ENCODE measurements around the gene CDH4.
"Not testable (repeated sequence)": the region's sequence is repeated elsewhere in the genome, so short reads cannot be mapped to it uniquely, and the experiment has no call there.

CDH4 gene

DNA sequence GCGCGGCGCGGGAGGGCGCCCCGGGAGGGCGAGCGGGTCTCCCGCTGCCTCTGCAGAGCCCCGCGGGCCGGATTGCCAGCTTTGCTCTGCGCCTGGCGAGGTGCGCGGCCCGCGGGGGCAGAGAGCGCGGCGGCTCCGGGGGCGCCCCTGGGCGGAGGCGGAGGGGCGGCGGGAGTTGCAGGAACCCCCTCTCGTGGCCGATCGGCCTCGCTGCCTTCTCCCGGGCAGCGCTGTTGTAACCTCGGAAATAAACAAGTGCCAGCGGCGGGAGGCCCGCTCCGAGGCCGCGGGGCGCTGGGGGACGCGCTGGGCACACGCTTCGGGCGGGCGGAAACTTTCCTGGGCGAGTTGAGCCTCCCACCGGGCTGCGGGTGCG, 1.2 kb downstream of the CDH4 start:
- no peak for DNase-seq (ENCODE audit: insufficient read length, low spot score)
- no peak for FAIRE-seq

DNA sequence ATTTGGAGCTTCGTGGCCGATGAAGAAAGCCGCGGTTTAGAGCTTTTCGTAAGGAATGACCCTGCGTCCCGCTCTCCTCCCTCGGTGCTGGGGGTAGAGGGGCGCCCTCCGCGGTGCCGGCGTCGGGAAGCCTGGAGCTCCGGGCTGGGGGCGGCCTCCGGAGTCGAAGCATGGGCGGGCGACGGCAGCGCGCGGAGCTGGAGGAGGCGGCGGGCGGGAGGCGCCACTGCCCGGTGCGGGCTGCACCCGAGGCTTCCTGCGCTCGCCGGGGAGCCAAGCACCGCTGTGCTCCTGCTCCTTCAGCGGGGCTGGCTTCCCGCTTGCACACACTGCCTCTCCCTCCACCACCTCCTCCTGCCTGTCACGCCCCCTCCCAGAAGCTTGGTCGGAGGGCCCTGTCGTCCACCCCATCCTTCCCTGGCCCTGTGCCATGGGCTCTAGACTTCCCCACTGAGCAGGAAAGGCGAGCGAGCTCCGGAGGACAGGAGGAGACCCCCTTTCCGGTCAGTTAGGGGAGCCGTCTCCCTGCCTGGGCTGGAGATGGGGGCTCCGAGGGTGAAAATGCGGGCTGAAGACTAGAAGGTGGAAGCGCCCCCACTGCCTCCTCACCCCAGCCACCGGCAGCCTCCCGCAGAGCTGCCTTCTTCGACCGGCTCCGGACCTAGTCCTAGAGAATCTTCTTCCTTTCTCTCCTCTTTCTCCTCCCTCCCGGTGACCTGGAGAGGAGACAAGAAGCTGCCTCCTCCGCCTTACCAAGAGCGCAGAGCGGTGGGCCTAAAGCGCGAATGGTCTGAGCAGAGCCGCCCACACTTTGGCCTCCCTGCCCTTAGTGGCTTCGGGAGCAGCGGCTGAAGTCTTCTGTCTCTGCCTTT, 1.8 kb downstream of the CDH4 start:
- FAIRE-seq, result no peak
- DNase-seq (ENCODE audit: insufficient read length, low spot score), result no peak

DNA sequence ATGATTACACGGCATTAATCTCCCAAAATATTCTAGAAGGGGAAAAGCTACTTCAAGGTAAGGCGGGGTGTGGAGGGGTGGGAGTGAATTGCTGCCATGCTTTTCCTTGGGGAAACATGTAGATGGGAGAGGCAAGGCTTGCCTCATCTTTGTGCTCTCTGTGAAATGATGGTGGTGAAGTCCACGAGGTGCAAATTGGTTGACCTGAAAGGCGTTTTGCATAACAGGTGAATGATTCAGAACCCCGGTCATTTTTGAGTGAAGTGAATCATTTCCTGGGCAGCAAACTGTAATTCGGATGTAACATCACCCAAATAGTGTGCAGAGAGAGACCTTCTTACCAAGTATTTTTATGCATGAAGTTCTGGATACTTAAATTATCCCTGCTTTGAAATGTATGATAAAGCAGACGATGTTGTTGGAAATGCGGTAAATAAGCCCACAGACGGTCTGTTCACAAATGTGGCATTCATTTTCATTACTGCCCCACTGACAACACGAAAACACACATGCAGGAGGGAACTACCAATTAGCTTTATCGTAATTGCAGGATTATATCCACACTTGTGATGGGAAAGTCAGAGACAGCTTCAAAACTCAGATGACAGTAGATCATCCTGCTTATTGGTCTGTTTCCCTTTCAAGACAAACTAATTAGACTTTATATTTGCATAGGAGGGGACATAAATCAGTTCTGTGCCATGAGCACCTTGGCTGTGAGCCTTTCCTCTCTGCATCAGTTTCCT, 3.0 kb downstream of the CDH4 start:
- no peak for FAIRE-seq
- no peak for DNase-seq (ENCODE audit: insufficient read length, low spot score)

DNA sequence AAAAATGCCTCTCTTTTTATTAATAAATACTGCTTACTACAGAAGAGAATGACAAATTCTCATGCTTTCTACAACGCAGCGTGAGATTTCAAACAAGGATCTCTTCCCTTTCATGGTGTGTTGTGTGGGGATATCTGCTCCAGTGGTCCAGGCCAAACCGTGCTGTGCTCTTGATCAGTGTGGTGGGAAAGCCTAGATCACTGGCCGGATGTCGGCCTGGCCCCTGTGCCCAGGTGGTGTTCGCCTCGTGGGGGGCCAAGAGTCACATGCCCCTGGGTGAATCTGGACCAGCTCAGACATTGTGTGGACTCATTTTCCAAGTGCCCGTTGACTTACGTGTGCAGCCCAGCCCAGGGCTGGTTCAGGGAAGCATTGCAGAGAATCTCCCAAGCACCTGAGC, 4.3 kb downstream of the CDH4 start:
- DNase-seq (ENCODE audit: insufficient read length, low spot score), result no peak
- FAIRE-seq, result no peak

DNA sequence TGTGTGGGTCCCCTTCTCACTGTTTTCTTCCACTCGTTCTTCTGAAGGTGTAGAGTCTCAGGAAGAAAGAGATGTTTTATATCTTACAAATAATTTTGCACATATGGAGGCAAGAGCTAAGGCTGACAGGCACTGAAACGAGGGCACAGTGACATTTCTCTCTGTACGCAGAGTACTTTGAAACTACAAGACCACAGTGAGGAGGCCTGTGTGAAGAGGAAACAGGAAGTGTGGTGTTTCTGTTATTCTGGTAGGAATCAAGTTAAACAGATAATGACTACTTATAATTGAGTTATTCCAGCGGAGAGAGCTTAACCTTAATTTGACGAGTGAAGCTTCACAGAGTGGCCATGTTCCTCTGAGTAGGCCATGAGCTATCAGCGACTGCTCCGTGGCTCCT, 4.8 kb downstream of the CDH4 start:
- no peak for DNase-seq (ENCODE audit: insufficient read length, low spot score)
- FAIRE-seq, result no peak

DNA sequence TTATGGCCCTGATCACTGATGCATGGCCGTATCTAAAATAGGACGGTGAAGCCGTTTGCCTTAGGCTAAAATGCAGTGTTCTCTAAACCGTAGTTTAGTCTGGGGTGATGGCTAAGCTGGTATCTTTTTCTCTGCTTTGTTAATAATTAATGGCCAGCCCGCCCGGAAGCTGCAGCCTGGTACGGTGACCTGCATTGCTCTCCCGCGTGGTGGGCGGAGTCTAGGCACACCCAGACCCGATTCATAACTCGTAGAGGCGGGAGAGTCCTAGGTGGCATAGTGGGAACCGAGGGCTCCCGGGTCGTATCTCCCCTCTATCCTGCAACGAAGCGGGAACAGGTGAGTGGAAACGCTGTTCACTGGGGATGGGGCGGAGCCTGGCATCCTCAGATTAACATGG, 5.5 kb downstream of the CDH4 start:
- no peak for DNase-seq (ENCODE audit: insufficient read length, low spot score)
- no peak for FAIRE-seq

DNA sequence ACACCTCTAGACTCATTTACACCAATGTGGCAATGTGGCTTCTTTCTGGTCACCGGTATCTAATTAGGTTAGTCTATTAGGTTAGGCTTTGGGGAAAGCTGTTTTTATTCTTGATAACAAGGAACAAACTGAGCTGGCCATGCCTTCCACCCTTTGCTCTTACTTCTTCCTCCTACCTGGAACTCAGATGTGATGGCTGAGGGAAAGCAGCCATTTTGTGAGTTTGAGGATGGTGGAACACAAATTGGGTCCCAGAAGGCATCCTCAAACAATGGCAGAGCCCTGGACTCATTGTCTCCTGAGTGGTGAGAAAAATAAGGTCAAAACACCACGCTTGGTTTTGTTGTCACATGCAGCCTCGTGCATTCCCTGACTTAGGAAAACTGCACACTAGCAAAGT, 7.7 kb downstream of the CDH4 start:
- DNase-seq (ENCODE audit: insufficient read length, low spot score) (no peak), FAIRE-seq (no peak)

DNA sequence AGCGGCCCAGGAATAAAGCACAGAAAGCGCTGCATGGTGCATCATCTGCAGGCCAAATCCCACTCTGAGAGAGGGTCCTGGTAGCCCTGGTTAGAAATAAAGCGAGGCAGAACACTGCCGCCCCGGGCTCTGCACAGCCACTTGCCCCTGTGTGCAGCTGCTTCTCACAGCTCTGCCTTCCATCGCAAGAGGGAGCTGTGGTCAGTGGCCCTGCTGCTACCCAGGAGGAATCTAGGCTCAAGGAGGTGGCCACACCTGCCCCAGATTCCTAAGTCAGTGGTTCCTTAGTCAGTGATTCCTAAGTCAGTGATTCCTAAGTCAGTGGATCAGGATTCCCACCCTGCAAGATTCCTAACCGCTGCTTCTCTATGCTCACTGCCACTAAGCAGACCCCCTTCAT, 8.8 kb downstream of the CDH4 start:
- FAIRE-seq, result no peak
- no peak for DNase-seq (ENCODE audit: insufficient read length, low spot score)

DNA sequence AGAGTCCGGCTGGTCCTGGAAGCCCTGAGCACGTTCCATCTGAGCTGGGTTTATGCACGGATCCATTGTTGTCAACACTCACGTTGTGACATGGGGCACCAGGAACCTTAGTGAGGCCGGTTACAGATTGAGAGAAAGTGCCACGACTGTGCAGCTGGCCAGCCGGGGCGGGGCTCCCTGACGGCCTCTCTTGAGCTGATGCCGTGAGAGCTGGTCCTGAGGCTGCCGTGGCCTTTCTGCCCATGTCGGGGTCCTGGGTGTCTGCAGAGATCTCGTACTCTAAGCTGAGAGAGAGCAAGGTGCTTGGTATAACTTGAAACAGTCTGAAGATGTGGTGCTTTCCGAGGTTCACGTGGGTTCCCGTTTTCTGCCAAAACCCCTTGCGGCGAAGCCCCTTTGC, 10.0 kb downstream of the CDH4 start:
- no peak for DNase-seq (ENCODE audit: insufficient read length, low spot score)
- no peak for FAIRE-seq

DNA sequence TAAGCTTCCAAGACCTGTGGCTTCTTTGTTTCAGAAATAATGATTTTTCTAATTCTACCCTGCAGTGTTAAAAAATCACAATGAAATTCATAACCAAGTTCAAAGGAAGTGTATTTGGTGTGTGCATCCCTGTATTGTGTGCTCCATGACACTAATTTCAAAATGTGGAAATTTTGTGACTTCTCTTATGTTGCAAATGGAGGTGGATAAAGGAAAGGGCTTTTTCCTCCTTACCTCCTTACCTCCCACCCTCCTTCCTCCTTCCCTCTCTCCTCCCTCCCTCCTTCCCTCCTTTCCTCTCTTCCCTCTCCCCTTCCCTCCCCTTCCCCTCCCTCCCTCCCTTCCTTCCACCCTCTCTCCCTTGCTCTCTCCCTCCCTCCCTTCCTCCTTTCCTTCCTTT, 10.5 kb downstream of the CDH4 start:
- no peak for DNase-seq (ENCODE audit: insufficient read length, low spot score)
- FAIRE-seq, result no peak

DNA sequence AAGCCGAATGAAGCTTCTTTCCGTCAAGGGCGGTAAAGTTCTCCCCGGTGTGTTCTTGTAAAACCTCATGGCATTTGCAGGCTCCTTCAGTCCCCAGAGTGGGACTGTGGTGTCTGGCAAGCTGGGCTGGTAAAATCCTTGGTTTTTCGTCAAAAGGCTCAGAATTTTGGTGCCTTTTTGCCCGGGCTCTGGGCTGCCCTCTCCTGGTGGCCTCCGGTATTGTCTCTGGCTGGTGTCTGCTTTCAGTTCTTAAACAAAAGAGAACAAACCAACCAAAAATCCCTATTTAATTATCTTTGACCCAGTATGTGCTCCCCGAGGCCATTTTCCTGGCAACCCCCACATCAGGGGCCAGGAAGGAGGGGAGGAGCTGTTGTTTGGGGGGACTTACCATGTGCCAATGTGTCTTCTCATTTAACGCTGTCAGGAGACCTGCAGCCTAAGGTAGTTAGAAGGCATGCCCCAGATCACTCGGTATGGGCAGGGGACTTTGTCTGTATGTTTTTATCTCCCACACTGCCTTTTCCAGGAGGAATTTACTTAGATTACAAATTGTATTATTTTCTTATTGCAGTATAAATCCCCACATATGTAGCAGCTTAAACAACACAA, 11.1 kb downstream of the CDH4 start:
- FAIRE-seq (no peak), DNase-seq (ENCODE audit: insufficient read length, low spot score) (no peak)

DNA sequence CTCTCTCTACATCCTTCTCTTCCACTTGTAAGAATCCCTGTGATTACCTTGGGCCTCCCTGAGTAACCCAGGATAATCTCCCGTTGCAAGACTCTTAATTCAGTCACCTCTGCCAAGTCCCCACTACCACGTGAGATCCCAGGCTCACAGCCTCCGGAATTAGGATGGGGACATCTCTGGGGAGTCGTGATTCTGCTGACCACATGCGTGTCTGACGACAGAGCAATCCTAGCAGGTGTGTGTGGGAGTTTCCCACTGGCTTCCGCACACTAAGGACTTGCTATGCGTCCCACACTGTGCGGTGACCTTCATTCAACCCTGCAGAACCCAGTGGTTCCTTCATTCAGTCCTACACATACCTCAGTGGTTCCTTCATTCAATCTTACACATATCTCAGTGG, 11.9 kb downstream of the CDH4 start:
- FAIRE-seq (no peak), DNase-seq (ENCODE audit: insufficient read length, low spot score) (no peak)

DNA sequence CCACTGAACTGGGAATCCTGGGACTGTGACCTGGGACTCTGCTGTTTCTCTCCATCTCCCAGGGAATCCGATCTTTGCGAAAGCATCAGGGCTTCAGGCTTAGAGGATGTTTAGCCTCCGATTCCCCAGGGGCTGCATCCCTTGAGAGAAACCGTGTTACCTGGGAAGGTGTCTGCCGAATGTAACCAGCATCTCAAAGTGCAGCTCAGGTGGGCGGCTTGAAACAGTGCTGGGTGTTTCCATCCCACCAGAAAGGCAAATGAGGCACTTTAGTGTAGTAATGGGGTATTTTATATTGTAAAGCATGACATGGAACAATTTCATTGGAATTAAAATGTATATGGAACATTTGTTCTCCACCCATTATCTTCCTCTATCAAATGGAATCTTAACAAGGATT, 15.2 kb downstream of the CDH4 start:
- DNase-seq (ENCODE audit: insufficient read length, low spot score) (no peak), FAIRE-seq (no peak)

DNA sequence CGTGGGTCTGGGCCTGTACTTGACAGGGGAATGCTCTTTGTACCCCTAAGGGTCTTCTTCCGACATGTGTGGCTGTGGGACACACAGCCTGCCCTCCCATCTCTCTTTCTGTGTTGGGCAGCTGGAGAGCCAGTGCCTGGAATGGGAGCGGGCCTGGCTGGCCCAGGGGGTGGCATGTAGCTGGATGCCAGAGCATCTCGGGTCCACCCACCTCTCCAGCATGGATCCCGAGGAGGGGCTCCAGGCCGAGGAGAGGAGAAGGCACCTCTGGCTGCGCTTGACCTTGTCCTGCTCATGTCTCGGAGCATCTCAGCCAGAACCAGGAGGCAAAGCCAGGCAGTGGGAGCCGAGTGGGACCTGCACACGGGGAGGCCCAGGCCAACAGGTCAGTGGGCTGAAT, 16.0 kb downstream of the CDH4 start:
- DNase-seq (ENCODE audit: insufficient read length, low spot score), result no peak
- no peak for FAIRE-seq

DNA sequence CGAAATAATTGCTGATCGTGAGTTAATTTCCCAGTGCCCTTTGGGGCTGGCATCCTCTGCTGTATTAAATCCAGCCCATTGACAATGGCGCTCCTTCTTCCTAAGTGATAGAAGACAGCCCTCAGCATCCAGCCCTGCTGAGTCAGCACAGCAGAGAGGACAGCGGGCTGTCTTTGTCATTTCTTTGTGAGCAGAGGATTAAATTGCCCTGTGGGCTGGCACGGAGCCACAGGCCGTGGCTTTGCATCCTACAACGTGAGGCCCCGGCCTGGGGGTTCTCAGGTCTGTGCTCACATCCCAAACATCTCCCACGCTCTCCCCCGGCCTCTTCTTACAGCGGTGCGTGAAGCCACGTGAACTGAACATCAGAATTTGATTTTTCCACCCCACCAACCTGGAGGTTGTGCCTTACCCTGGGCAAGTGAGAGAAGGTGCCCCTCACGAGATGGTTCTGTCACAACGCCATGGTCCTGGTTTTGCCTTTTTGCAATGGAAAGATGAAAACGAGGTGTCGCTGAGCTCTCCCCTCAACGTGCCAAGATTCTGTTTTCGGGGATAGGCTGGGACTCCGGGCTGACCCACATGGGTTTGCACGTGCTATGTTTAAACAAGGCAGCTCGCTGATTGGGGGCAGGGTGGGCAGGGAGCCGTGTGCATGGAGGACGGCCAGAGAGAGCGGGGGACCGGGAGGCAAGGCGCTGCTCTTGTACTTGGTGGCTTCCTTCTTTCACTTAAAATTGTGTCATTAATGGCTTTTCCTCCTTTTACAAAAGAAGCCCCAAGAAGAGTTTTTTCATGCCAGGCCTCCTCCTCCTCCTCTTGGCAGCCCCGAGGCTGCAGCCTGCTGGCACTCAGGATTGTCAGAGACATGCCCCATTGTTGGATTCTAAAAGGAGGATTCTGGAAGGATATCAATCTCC, 19.5 kb downstream of the CDH4 start:
- no peak for DNase-seq (ENCODE audit: insufficient read length, low spot score)

DNA sequence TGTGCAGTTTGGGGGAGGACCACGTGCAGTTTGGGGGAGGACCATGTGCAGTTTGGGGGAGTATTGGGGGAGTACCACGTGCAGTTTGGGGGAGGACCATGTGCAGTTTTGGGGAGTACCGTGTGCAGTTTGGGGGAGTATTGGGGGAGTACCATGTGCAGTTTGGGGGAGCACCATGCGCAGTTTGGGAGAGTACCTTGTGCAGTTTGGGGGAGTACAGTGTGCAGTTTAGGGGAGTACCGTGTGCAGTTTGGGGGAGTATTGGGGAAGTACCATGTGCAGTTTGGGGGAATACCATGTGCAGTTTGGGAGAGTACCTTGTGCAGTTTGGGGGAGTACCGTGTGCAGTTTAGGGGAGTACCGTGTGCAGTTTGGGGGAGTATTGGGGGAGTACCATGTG, 21.0 kb downstream of the CDH4 start:
- FAIRE-seq; DNase-seq (ENCODE audit: insufficient read length, low spot score): not testable (repeated sequence)

More for the DNA sequence above, 19.5 kb downstream of the CDH4 start:
- no peak for FAIRE-seq

DNA sequence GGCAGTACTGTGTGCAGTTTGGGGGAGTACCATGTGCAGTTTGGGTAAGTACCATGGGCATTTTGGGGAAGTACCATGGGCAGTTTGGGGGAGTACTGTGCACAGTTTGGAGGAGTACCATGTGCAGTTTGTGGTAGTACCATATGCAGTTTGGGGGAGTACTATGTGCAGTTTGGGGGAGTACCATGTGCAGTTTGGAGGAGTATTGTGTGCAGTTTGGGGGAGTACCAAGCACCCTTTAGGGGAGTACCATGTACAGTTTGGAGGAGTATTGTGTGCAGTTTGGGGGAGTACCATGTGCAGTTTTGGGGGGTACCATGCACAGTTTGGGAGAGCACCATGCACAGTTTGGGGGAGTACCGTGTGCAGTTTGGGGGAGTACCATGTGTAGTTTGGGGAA, 21.6 kb downstream of the CDH4 start:
- FAIRE-seq; DNase-seq (ENCODE audit: insufficient read length, low spot score): not testable (repeated sequence)

DNA sequence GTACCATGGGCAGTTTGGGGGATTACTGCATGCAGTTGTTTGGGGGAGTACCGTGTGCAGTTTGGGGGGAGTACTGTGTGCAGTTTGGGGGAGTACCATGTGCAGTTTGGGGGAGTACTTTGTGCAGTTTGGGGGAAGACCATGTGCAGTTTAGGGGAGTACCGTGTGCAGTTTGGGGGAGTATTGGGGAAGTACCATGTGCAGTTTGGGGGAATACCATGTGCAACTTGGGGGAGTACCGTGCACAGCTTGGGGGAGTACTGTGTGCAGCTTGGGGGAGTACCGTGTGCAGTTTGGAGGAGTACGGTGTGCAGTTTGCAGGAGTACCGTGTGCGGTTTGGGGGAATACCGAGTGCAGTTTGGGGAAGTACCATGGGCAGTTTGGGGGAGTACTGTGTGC, 22.3 kb downstream of the CDH4 start:
- DNase-seq (ENCODE audit: insufficient read length, low spot score) (no peak), FAIRE-seq (no peak)

DNA sequence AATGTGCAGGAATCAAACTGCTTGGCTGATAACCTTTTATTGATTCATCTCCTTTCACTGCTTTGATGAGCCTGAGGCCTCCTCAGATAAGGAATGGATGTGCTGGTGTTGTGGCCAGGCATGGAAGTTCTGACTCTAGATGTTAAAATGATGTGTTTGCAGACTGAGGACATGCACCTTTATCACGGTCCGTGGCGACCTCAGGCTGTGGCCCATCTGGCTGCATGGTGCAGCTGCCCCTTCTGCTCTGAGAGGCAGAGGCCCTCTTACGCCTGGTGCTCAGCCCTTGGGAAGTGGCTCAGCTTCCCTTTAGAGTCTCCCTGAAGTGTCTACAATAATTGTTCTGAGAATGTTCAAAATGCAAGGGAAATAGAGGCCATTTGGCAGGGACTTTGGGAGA, 26.2 kb downstream of the CDH4 start:
- FAIRE-seq (no peak), DNase-seq (ENCODE audit: insufficient read length, low spot score) (no peak)

DNA sequence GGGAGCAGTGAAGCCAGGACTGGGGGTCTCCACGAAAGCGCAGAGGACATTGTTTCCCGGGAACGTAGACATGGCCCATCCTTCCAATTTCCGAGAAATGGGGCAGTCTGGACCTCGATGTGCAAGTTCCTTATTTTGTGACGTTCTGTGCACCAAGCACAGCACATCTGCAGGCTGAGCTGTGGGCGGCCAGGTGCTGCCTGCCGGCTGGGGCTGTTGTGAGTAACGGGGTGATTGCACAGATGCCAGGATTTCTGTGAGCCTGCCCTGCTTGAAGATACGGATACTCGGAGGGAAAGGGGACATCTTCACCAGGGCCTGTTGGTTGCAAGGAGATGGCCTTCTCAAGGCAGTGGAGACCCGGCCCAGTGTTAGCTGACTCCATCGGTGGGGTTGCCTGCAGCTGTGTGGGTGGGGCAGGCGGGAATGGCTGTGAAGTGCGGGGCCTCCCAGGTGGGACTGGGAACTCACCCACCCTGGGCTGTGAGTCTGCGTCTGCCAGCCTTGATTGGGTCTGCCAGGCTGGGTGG, 27.6 kb downstream of the CDH4 start:
- no peak for FAIRE-seq

More for the DNA sequence above, 27.6 kb downstream of the CDH4 start:
- DNase-seq (ENCODE audit: insufficient read length, low spot score), result no peak

Data from GM19239 (cell line).